ENCODE measurements around the gene KRTAP11-1. TPM values are rescaled to one million over a fixed set of nuclear protein-coding genes. Genes with fewer than 3 reads are reported as not detected.

KRTAP11-1 gene
- not detected for polyA plus RNA-seq (ENCODE audit: insufficient read length in 3 of 3)

- no peak for DNase-seq (ENCODE audit: low read depth in 3 of 3, low spot score in 2 of 3)
Measured at GRCh38 chr21:30881480-30881879, at the start of gene KRTAP11-1. Gene KRTAP11-1, minus strand, starts transcription at chr21:30881580. Its CDS starts 56 bp downstream, at chr21:30881524.

GRCh38 chr21:30924146-30924700, 42.8 kb upstream of the KRTAP11-1 start:
- no peak for DNase-seq (ENCODE audit: low read depth in 3 of 3, low spot score in 2 of 3)

GRCh38 chr21:30921129-30921528, 39.7 kb upstream of the KRTAP11-1 start:
- no peak for DNase-seq (ENCODE audit: low read depth in 3 of 3, low spot score in 2 of 3)

GRCh38 chr21:30917557-30917956, 36.2 kb upstream of the KRTAP11-1 start:
- DNase-seq (ENCODE audit: low read depth in 3 of 3, low spot score in 2 of 3), result no peak

- DNase-seq (ENCODE audit: low read depth in 3 of 3, low spot score in 2 of 3), result no peak
Measured at GRCh38 chr21:30900881-30901280, 19.5 kb upstream of the KRTAP11-1 start.

GRCh38 chr21:30882866-30883597, 1.7 kb upstream of the KRTAP11-1 start:
- no peak for DNase-seq (ENCODE audit: low read depth in 3 of 3, low spot score in 2 of 3)

GRCh38 chr21:30880914-30881313, 466 bp downstream of the KRTAP11-1 start:
- no peak for DNase-seq (ENCODE audit: low read depth in 3 of 3, low spot score in 2 of 3)

- DNase-seq (ENCODE audit: low read depth in 3 of 3, low spot score in 2 of 3), result no peak
Measured at GRCh38 chr21:30874526-30874925, 6.9 kb downstream of the KRTAP11-1 start.

GRCh38 chr21:30847627-30848500, 33.5 kb downstream of the KRTAP11-1 start:
- DNase-seq (ENCODE audit: low read depth in 3 of 3, low spot score in 2 of 3), result no peak

GRCh38 chr21:30842990-30843389, 38.4 kb downstream of the KRTAP11-1 start:
- DNase-seq (ENCODE audit: low read depth in 3 of 3, low spot score in 2 of 3), result no peak

- DNase-seq (ENCODE audit: low read depth in 3 of 3, low spot score in 2 of 3), result no peak
Measured at GRCh38 chr21:30839304-30839703, 42.1 kb downstream of the KRTAP11-1 start.

GRCh38 chr21:30838536-30838935, 42.8 kb downstream of the KRTAP11-1 start:
- no peak for DNase-seq (ENCODE audit: low read depth in 3 of 3, low spot score in 2 of 3)

GRCh38 chr21:30831194-30831765, 50.1 kb downstream of the KRTAP11-1 start:
- DNase-seq (ENCODE audit: low read depth in 3 of 3, low spot score in 2 of 3), result no peak

Other genes with a start within 250 kb of the KRTAP11-1 start
- gene KRTAP20-2, start 246.4 kb downstream of the KRTAP11-1 start, polyA plus RNA-seq (ENCODE audit: insufficient read length in 3 of 3), result not detected
- not detected for gene KRTAP20-3, start 238.7 kb downstream of the KRTAP11-1 start, polyA plus RNA-seq (ENCODE audit: insufficient read length in 3 of 3)
- gene KRTAP21-3, start 162.8 kb downstream of the KRTAP11-1 start, polyA plus RNA-seq (ENCODE audit: insufficient read length in 3 of 3), result not detected
- gene KRTAP21-2, start 134.3 kb downstream of the KRTAP11-1 start, polyA plus RNA-seq (ENCODE audit: insufficient read length in 3 of 3), result not detected
- gene KRTAP21-1, start 126.2 kb downstream of the KRTAP11-1 start, polyA plus RNA-seq (ENCODE audit: insufficient read length in 3 of 3), result not detected
- gene KRTAP8-1, start 68.3 kb downstream of the KRTAP11-1 start, polyA plus RNA-seq (ENCODE audit: insufficient read length in 3 of 3), result not detected
- not detected for gene KRTAP7-1, start 51.8 kb downstream of the KRTAP11-1 start, polyA plus RNA-seq (ENCODE audit: insufficient read length in 3 of 3)
- gene KRTAP19-8, start 156.9 kb upstream of the KRTAP11-1 start, polyA plus RNA-seq (ENCODE audit: insufficient read length in 3 of 3), result not detected

Measured in right renal cortex interstitium (tissue), 3 donors.